NB4 (cell line): ENCODE measurements around the gene NEK8.

Experiments used
- CTCF ChIP-seq: IDR thresholded peaks from one replicate; pipeline ENCODE4 v1.5.1; 2012; ENCODE audit warnings: low read depth, low read length
- POLR2A ChIP-seq: IDR thresholded peaks from 2 replicates; pipeline ENCODE4 v1.6.1; 2011; ENCODE audit warnings: mild to moderate bottlenecking; ENCODE audit not compliant: insufficient read length; ENCODE audit errors: extremely low read depth

DNA sequence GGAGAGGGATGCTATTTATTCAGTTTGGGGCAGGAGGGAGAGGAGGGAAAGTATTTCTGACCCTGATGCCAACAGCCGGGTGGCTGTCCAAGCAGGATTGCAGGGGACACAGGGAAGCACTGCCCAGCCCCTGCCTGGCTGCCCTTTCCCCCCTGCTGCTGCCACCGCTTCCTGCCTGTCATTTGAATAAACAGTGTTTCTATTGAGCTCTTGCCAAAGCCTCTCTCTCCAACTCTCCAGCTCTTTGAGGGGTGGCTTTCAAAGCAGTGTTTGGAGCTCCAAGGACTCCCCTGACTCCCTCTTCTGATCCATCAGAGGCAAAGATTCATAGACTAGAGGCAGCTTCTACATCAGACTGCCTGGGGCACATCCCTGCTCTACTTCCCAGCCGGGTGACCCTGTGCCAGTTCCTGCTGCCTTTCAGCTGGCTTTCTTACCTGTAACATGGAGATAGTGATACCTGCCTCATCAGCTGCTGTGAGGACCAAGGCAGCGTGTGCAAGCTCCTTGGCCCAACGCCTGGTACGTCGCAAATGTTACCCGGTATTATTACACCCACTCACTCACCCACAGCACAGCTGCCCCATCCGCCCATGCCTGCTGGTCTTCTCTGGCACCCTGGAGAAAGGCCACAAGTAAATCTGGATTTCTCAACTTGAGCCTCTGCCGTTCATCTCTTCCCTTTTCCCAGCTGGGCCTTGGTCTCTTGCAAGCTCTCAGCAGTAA is 26.4 kb upstream of the NEK8 start:
- TF ChIP-seq CTCF, result no peak
- TF ChIP-seq POLR2A, result no peak
